HG03354 (cell line): ENCODE measurements around the gene BRPF1.

Experiments
- ATAC-seq: cut with Tn5 transposase; IDR thresholded peaks from one replicate; pipeline ENCODE4 v1.9.1; 2021; ENCODE audit warnings: mild to moderate bottlenecking; ENCODE audit not compliant: unreplicated experiment, poor library complexity, severe bottlenecking

The BRPF1 gene

GRCh38 chr3:9782770-9783169 is 51.2 kb downstream of the BRPF1 start:
- ATAC-seq, result no peak

- ATAC-seq, result no peak
These were observed 52.4 kb downstream of the BRPF1 start for GRCh38 chr3:9783954-9784353.

GRCh38 chr3:9784965-9785364 is 53.4 kb downstream of the BRPF1 start:
- ATAC-seq, result no peak

GRCh38 chr3:9785602-9786001 is 54.1 kb downstream of the BRPF1 start:
- no peak for ATAC-seq

- no peak for ATAC-seq
These were observed 54.7 kb downstream of the BRPF1 start for GRCh38 chr3:9786209-9786739.

GRCh38 chr3:9786825-9787669 is 55.5 kb downstream of the BRPF1 start:
- ATAC-seq, result no peak

GRCh38 chr3:9787714-9788113 is 56.2 kb downstream of the BRPF1 start:
- ATAC-seq, result no peak

- ATAC-seq, result no peak
These were observed 59.6 kb downstream of the BRPF1 start for GRCh38 chr3:9791127-9791526.

GRCh38 chr3:9791790-9792404 is 60.4 kb downstream of the BRPF1 start:
- ATAC-seq, result no peak

GRCh38 chr3:9792405-9793160 is 61.0 kb downstream of the BRPF1 start, which contains the start of the genes ARPC4 and TADA3:
ARPC4 (plus strand) TSS chr3:9793082; CDS start chr3:9793122, 40 bp downstream.
TADA3 (minus strand) TSS chr3:9792473; CDS start chr3:9791466, 1,007 bp downstream.
- ATAC-seq, result peak; percentile 89

GRCh38 chr3:9793161-9793781 is 61.7 kb downstream of the BRPF1 start:
- ATAC-seq, result no peak

GRCh38 chr3:9794400-9794799 is 62.9 kb downstream of the BRPF1 start:
- no peak for ATAC-seq

GRCh38 chr3:9795207-9795606 is 63.7 kb downstream of the BRPF1 start:
- no peak for ATAC-seq

GRCh38 chr3:9797196-9797945 is 65.8 kb downstream of the BRPF1 start:
- ATAC-seq, result no peak
